H1 (cell line): ENCODE results near the gene RBMS1. TPM values are rescaled to one million over a fixed set of nuclear protein-coding genes. Genes with fewer than 3 reads are reported as not detected.

Experiments
- POLR2AphosphoS5 ChIP-seq: IDR thresholded peaks from 2 replicates; pipeline ENCODE4 v1.6.1; 2011; ENCODE audit warnings: low read depth, low read length
- polyA plus RNA-seq, 7 experiments: library from polyadenylated mRNA; depleted of rRNA in 3 of 7; stranded (reverse) in 5 of 7; unstranded in 2 of 7; fragments of >200 nt in 5 of 7; fragments of 200-250 nt in 2 of 7; gene quantifications; 1 replicate in 5 of 7; 2 replicates in 1 of 7; 4 replicates in 1 of 7; pipeline versions ENCODE4 v1.2.1 to v1.2.3, GENCODE V29; 2011 to 2013; ENCODE audit warnings: missing spikeins in 2 of 7, mixed read lengths in 2 of 7
- total RNA-seq: library from RNA; stranded (reverse); fragmentation: NEBNext Ultra II Directional; extraction: Animal tissue kit (Norgen Biotek cat#: 25700); gene quantifications from 2 replicates; pipeline ENCODE4 v1.2.1, GENCODE V29; 2021
- TF ChIP-seq, protein P1 (sequence below), 3 experiments: IDR thresholded peaks; 1 replicate in 2 of 3; 2 replicates in 1 of 3; pipeline versions ENCODE4 v1.5.1 to v1.6.1; 2011; ENCODE audit warnings: low read length in 3 of 3, mild to moderate bottlenecking in 3 of 3, inconsistent platforms in 2 of 3, low read depth in 1 of 3, moderate library complexity in 1 of 3; ENCODE audit not compliant: insufficient read depth in 1 of 3; ENCODE audit errors: control extremely low read depth in 1 of 3

The RBMS1 gene
- total and polyA plus RNA-seq, 2 of the 8 experiments (the other 6 are each of a cell fraction or from before 2014, with no cell fraction given): 53.7 to 60.0 TPM

DNA sequence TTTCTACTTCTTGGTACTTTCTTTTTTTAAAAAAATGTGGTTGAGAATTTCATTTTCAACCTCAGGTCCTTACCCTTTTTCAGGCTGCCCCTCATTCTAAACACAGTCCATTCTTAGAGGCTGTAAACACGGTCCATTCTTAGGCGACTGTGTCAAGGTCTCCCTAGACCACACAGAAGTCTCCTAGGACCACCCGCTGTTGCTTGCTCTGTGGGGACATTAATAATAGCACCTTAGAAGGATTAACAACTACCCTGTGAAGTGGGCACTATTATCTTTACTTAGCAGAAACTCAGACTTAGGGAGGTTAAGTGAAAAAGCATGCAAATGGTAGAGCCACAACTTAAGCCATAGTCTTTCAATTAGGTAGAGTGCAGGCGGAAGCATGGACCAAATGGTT lies 91.7 kb downstream of the RBMS1 start (continued):
- TF ChIP-seq, protein P1, sequence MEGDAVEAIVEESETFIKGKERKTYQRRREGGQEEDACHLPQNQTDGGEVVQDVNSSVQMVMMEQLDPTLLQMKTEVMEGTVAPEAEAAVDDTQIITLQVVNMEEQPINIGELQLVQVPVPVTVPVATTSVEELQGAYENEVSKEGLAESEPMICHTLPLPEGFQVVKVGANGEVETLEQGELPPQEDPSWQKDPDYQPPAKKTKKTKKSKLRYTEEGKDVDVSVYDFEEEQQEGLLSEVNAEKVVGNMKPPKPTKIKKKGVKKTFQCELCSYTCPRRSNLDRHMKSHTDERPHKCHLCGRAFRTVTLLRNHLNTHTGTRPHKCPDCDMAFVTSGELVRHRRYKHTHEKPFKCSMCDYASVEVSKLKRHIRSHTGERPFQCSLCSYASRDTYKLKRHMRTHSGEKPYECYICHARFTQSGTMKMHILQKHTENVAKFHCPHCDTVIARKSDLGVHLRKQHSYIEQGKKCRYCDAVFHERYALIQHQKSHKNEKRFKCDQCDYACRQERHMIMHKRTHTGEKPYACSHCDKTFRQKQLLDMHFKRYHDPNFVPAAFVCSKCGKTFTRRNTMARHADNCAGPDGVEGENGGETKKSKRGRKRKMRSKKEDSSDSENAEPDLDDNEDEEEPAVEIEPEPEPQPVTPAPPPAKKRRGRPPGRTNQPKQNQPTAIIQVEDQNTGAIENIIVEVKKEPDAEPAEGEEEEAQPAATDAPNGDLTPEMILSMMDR (IDR thresholded peaks at IDR 0.05; ENCODE audit: control extremely low read depth in 1 of 3, insufficient read depth in 1 of 3, low read depth in 1 of 3, low read length in 3 of 3): no peak
- no peak for TF ChIP-seq POLR2AphosphoS5
